ENCODE results near the gene CDH23. TPM values are rescaled to one million over a fixed set of nuclear protein-coding genes. Genes with fewer than 3 reads are reported as not detected.

Gene CDH23
- total and polyA plus RNA-seq, 2 of the 8 experiments (the other 6 are each of a cell fraction or from before 2014, with no cell fraction given) = 1.9 to 4.9 TPM

GRCh38 chr10:71368176-71368575 lies 28.5 kb upstream of the CDH23 start:
- H2BK20ac ChIP-seq (ENCODE audit: low read length) = no peak overlapping the region
- DNase-seq (ENCODE audit: low read depth in 1 of 2, low spot score in 2 of 2) (no peak), FAIRE-seq (no peak)
- H3K9me3 ChIP-seq (ENCODE audit: insufficient read depth in 2 of 2, low read depth in 1 of 2, low read length in 1 of 2) = no peaks in the 10 kb centered on the region
- POLR2A ChIA-PET (ENCODE audit: partially characterized antibody) = interaction anchor here (0.6 to 0.7 kb wide), 2 partner anchors 19 to 406 kb away, joined by 4 read pairs; no protein-coding TSS in a partner anchor
- no peaks in the 10 kb centered on the region for H3K79me2 ChIP-seq (ENCODE audit: control insufficient read depth in 1 of 2, insufficient read depth in 2 of 2, low read length in 2 of 2)
- H4K91ac ChIP-seq (replicated peaks; ENCODE audit: insufficient read length, low read length) = no peak overlapping the region
- H3K14ac ChIP-seq (ENCODE audit: insufficient read length) = no peak overlapping the region
- H3K27ac ChIP-seq (ENCODE audit: low read depth, low read length) = no peak overlapping the region
- no peak overlapping the region for H3K56ac ChIP-seq (replicated peaks; ENCODE audit: insufficient read length, low read depth, low read length)
- no peak for TF ChIP-seq GTF2F1 (IDR thresholded peaks at IDR 0.05; ENCODE audit: borderline replicate concordance, low read depth, low read length)
- no peak for TF ChIP-seq TCF12 (IDR thresholded peaks at IDR 0.05; ENCODE audit: low read depth, low read length)
- no peak for TF ChIP-seq CBX8 (IDR thresholded peaks at IDR 0.05; ENCODE audit: borderline replicate concordance, low read depth, low read length)
- TF ChIP-seq POLR2AphosphoS5 (IDR thresholded peaks at IDR 0.05; ENCODE audit: low read depth, low read length) = no peak
- no peak for TF ChIP-seq CREB1 (IDR thresholded peaks at IDR 0.05)
- no peak for TF ChIP-seq SP4 (IDR thresholded peaks at IDR 0.05; ENCODE audit: low read length)
- TF ChIP-seq ATF3 (IDR thresholded peaks at IDR 0.05; ENCODE audit: insufficient read depth, low read depth, low read length) = no peak
- no peak for TF ChIP-seq SP1 (IDR thresholded peaks at IDR 0.05; ENCODE audit: low read depth, low read length)
- TF ChIP-seq CTBP2 (IDR thresholded peaks at IDR 0.05; ENCODE audit: borderline replicate concordance, insufficient read depth, insufficient read length, low read length) = no peak
- no peak for TF ChIP-seq BCL11A (IDR thresholded peaks at IDR 0.05; ENCODE audit: low read depth in 2 of 2, low read length in 2 of 2)
- H3K36me3 ChIP-seq (ENCODE audit: control insufficient read depth in 2 of 4, insufficient read depth in 4 of 4, low read length in 3 of 4) = no peaks in the 10 kb centered on the region
- H2BK5ac ChIP-seq (ENCODE audit: low read depth, low read length) = no peak overlapping the region
- CTCF ChIA-PET (ENCODE audit: partially characterized antibody) = interaction anchor here (0.5 to 28.0 kb wide), 13 partner anchors 10 to 351 kb away, joined by 3 to 401 read pairs (median 4); partner anchors contain the start of gene SLC29A3
- no peak overlapping the region for H3K4me2 ChIP-seq (ENCODE audit: insufficient read depth in 1 of 2, low read depth in 2 of 2, low read length in 2 of 2)
- no peaks in the 10 kb centered on the region; a peak in 2 of 7 replicates for H3K27me3 ChIP-seq (replicated peaks in 1 of 4; ENCODE audit: control insufficient read depth in 3 of 4, extremely low read depth in 1 of 4, insufficient read depth in 3 of 4, low read length in 3 of 4)
- H2BK120ac ChIP-seq (replicated peaks; ENCODE audit: low read depth, low read length) = no peak overlapping the region
- H3K23ac ChIP-seq (ENCODE audit: insufficient read length) = no peak overlapping the region
- no peaks in the 10 kb centered on the region for H4K20me1 ChIP-seq (replicated peaks in 1 of 2; ENCODE audit: control insufficient read depth in 1 of 2, insufficient read depth in 2 of 2, low read length in 2 of 2)
- no peak overlapping the region for H4K8ac ChIP-seq (ENCODE audit: extremely low read depth, insufficient read depth, low read length)
- 74% methylated on average over 1 of the region's 1 CpG; no CpG with 5 or more reads in 1 of the 2 experiments for WGBS, 2 experiments (ENCODE audit: extremely low coverage in 1 of 2, insufficient coverage in 1 of 2, insufficient read length in 1 of 2, insufficient replicate concordance in 2 of 2, low coverage in 1 of 2, low lambda C conversion rate in 2 of 2, missing lambda C conversion rate in 1 of 2)
- H3K4me1 ChIP-seq (replicated peaks in 1 of 4; ENCODE audit: control insufficient read depth in 3 of 4, insufficient read depth in 4 of 4, low read length in 3 of 4) = no peaks in the 10 kb centered on the region; a peak in 1 of 7 replicates
- H3K18ac ChIP-seq (ENCODE audit: extremely low read depth, low read length) = no peak overlapping the region
- no peak overlapping the region for H4K5ac ChIP-seq (ENCODE audit: insufficient read length, low read depth, low read length)
- no peak overlapping the region for H3K9ac ChIP-seq (replicated peaks in 1 of 4; ENCODE audit: extremely low read depth in 1 of 4, low read depth in 3 of 4, low read length in 3 of 4)
- H3K79me1 ChIP-seq (ENCODE audit: low read depth, low read length) = no peaks in the 10 kb centered on the region
- no peak overlapping the region for H3K4me3 ChIP-seq (ENCODE audit: extremely low read depth in 1 of 4, insufficient read depth in 2 of 4, low read depth in 3 of 4, low read length in 4 of 4)
- H2BK15ac ChIP-seq (ENCODE audit: low read length) = no peak overlapping the region
- H2AFZ ChIP-seq (ENCODE audit: low read length) = no peak overlapping the region
- H3K23me2 ChIP-seq (ENCODE audit: low read depth, low read length) = no peaks in the 10 kb centered on the region
- H2BK12ac ChIP-seq (ENCODE audit: low read depth, low read length) = no peak overlapping the region
- no peak overlapping the region for H2AK5ac ChIP-seq (ENCODE audit: low read depth, low read length)
- no peak overlapping the region for H3K4ac ChIP-seq (replicated peaks; ENCODE audit: insufficient read length, low read depth, low read length)
